ENCODE measurements around the gene DHX36.

Gene DHX36

GRCh38 chr3:154323891-154324738 lies at the start of gene DHX36:
Gene DHX36, minus strand, starts transcription at chr3:154324487. Its CDS starts 71 bp downstream, at chr3:154324416.
- peak; percentile 87 for DNase-seq (ENCODE audit: low spot score)

GRCh38 chr3:154367221-154367620 lies 42.9 kb upstream of the DHX36 start:
- DNase-seq (ENCODE audit: low spot score), result no peak

GRCh38 chr3:154364849-154365248 lies 40.6 kb upstream of the DHX36 start:
- no peak for DNase-seq (ENCODE audit: low spot score)

- DNase-seq (ENCODE audit: low spot score), result no peak
These were observed 36.8 kb upstream of the DHX36 start for GRCh38 chr3:154361099-154361498.

GRCh38 chr3:154356009-154356408 lies 31.7 kb upstream of the DHX36 start:
- DNase-seq (ENCODE audit: low spot score), result no peak

- DNase-seq (ENCODE audit: low spot score), result no peak
These were observed 24.9 kb upstream of the DHX36 start for GRCh38 chr3:154349223-154349622.

GRCh38 chr3:154345422-154346122 lies 21.3 kb upstream of the DHX36 start:
- no peak for DNase-seq (ENCODE audit: low spot score)

GRCh38 chr3:154338570-154338969 lies 14.3 kb upstream of the DHX36 start:
- no peak for DNase-seq (ENCODE audit: low spot score)

GRCh38 chr3:154338008-154338407 lies 13.7 kb upstream of the DHX36 start:
- DNase-seq (ENCODE audit: low spot score), result no peak

GRCh38 chr3:154334973-154335420 lies 10.7 kb upstream of the DHX36 start:
- peak; percentile 17 for DNase-seq (ENCODE audit: low spot score)

GRCh38 chr3:154327871-154328270 lies 3.6 kb upstream of the DHX36 start:
- no peak for DNase-seq (ENCODE audit: low spot score)

- DNase-seq (ENCODE audit: low spot score), result peak; percentile 17
These were observed 632 bp upstream of the DHX36 start for GRCh38 chr3:154324919-154325318.

GRCh38 chr3:154316974-154317767 lies 7.1 kb downstream of the DHX36 start:
- no peak for DNase-seq (ENCODE audit: low spot score)

GRCh38 chr3:154314152-154314551 lies 10.1 kb downstream of the DHX36 start:
- DNase-seq (ENCODE audit: low spot score), result no peak

GRCh38 chr3:154310840-154311239 lies 13.4 kb downstream of the DHX36 start:
- DNase-seq (ENCODE audit: low spot score), result no peak

- DNase-seq (ENCODE audit: low spot score), result no peak
These were observed 16.9 kb downstream of the DHX36 start for GRCh38 chr3:154307363-154307762.

- no peak for DNase-seq (ENCODE audit: low spot score)
These were observed 19.4 kb downstream of the DHX36 start for GRCh38 chr3:154304936-154305335.

GRCh38 chr3:154304116-154304786 lies 20.0 kb downstream of the DHX36 start:
- DNase-seq (ENCODE audit: low spot score), result no peak

- DNase-seq (ENCODE audit: low spot score), result no peak
These were observed 22.7 kb downstream of the DHX36 start for GRCh38 chr3:154301561-154301960.

- DNase-seq (ENCODE audit: low spot score), result peak; percentile 51
These were observed 30.3 kb downstream of the DHX36 start for GRCh38 chr3:154294016-154294415.

GRCh38 chr3:154290187-154290586 lies 34.1 kb downstream of the DHX36 start:
- DNase-seq (ENCODE audit: low spot score), result no peak

- no peak for DNase-seq (ENCODE audit: low spot score)
These were observed 39.1 kb downstream of the DHX36 start for GRCh38 chr3:154285221-154285620.

Data from globus pallidus (tissue), 1 donor.